ENCODE data around the gene CCDC158. TPM values are rescaled to one million over a fixed set of nuclear protein-coding genes. Genes with fewer than 3 reads are reported as not detected.

The CCDC158 gene
- total and polyA plus RNA-seq, 2 of the 8 experiments (the other 6 are each of a cell fraction or from before 2014, with no cell fraction given): not detected

- no peak for TF ChIP-seq EP300 (IDR thresholded peaks at IDR 0.05; ENCODE audit: borderline replicate concordance in 1 of 2, low read depth in 2 of 2, low read length in 2 of 2)
- no peak for TF ChIP-seq POU5F1 (IDR thresholded peaks at IDR 0.05; ENCODE audit: low read depth, low read length)
Measured at GRCh38 chr4:76316131-76316530, 104.8 kb downstream of the CCDC158 start (continued).

Measured in H1 (cell line).